Hepatocyte (in vitro differentiated cells): Measurements from ENCODE around the gene RAB3C.

Experiments used
- CTCF ChIP-seq: fragments of 200-600 bp; sonication (generic); IDR thresholded peaks from 2 replicates; pipeline ENCODE4 v1.5.1; 2016; ENCODE audit warnings: antibody characterized with exemption, mild to moderate bottlenecking; ENCODE audit not compliant: poor library complexity
- EZH2 ChIP-seq: fragments of 200-600 bp; sonication (generic); IDR thresholded peaks from 2 replicates; pipeline ENCODE4 v1.6.1; 2016; ENCODE audit warnings: antibody characterized with exemption, mild to moderate bottlenecking, borderline replicate concordance
- EZH2phosphoT487 ChIP-seq: fragments of 200-600 bp; sonication (generic); IDR thresholded peaks from one replicate; pipeline ENCODE4 v1.6.1; 2018; ENCODE audit warnings: antibody characterized with exemption, mild to moderate bottlenecking, low read depth, moderate library complexity; ENCODE audit not compliant: unreplicated experiment, severe bottlenecking

GRCh38 chr5:58565033-58565432, 17.8 kb upstream of the RAB3C start:
- TF ChIP-seq CTCF = no peak
- TF ChIP-seq EZH2 = no peak
- no peak for TF ChIP-seq EZH2phosphoT487
